ENCODE data around the gene DNAH6.

The DNAH6 gene

GRCh38 chr2:84653302-84653701 is 137.0 kb downstream of the DNAH6 start:
- H3K36me3 ChIP-seq (ENCODE audit: low read depth) = no peaks in the 10 kb centered on the region
- H3K9me3 ChIP-seq (ENCODE audit: severe bottlenecking) = no peaks in the 10 kb centered on the region
- H3K4me3 ChIP-seq (ENCODE audit: severe bottlenecking) = no peak overlapping the region
- no peak for DNase-seq (ENCODE audit: low spot score)
- no peak for TF ChIP-seq CTCF (IDR thresholded peaks at IDR 0.05; ENCODE audit: poor library complexity, severe bottlenecking)
- H3K27me3 ChIP-seq (ENCODE audit: insufficient read depth, poor library complexity, severe bottlenecking) = peaks cover 17% of the 10 kb centered on the region
- H3K27ac ChIP-seq (ENCODE audit: poor library complexity, severe bottlenecking) = no peak overlapping the region
- H3K4me1 ChIP-seq (ENCODE audit: insufficient read depth, poor library complexity, severe bottlenecking) = no peaks in the 10 kb centered on the region
- no peak for ATAC-seq (ENCODE audit: low read depth)

GRCh38 chr2:84654414-84654813 is 138.1 kb downstream of the DNAH6 start:
- H3K4me3 ChIP-seq (ENCODE audit: severe bottlenecking) = no peak overlapping the region
- ATAC-seq (ENCODE audit: low read depth) = no peak
- no peaks in the 10 kb centered on the region for H3K4me1 ChIP-seq (ENCODE audit: insufficient read depth, poor library complexity, severe bottlenecking)
- H3K36me3 ChIP-seq (ENCODE audit: low read depth) = no peaks in the 10 kb centered on the region
- H3K27ac ChIP-seq (ENCODE audit: poor library complexity, severe bottlenecking) = no peak overlapping the region
- H3K27me3 ChIP-seq (ENCODE audit: insufficient read depth, poor library complexity, severe bottlenecking) = peaks cover 17% of the 10 kb centered on the region
- no peak for DNase-seq (ENCODE audit: low spot score)
- TF ChIP-seq CTCF (IDR thresholded peaks at IDR 0.05; ENCODE audit: poor library complexity, severe bottlenecking) = no peak
- no peaks in the 10 kb centered on the region for H3K9me3 ChIP-seq (ENCODE audit: severe bottlenecking)

DNA sequence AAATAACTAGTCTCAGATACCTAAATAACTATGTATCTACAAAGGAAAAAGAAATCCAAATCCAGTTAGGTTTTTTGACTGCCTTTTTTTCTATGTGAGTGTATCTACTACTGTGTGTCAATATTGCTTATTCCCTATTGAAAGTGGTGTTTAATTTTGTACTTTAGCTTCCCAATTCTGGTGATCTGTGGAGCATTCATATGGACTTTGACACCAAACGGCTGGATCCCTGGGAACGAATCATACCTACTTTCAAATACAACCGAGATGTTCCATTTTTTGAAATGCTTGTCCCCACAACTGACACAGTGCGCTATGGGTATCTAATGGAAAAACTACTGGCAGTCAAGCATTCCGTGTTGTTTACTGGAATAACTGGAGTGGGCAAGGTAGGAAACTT is 152.8 kb downstream of the DNAH6 start:
- no peaks in the 10 kb centered on the region for H3K4me1 ChIP-seq (ENCODE audit: insufficient read depth, poor library complexity, severe bottlenecking)
- H3K4me3 ChIP-seq (ENCODE audit: severe bottlenecking) = no peak overlapping the region
- H3K9me3 ChIP-seq (ENCODE audit: severe bottlenecking) = no peaks in the 10 kb centered on the region
- H3K36me3 ChIP-seq (ENCODE audit: low read depth) = no peaks in the 10 kb centered on the region
- H3K27ac ChIP-seq (ENCODE audit: poor library complexity, severe bottlenecking) = no peak overlapping the region
- ATAC-seq (ENCODE audit: low read depth) = no peak
- no peaks in the 10 kb centered on the region for H3K27me3 ChIP-seq (ENCODE audit: insufficient read depth, poor library complexity, severe bottlenecking)
- no peak for TF ChIP-seq CTCF (IDR thresholded peaks at IDR 0.05; ENCODE audit: poor library complexity, severe bottlenecking)
- DNase-seq (ENCODE audit: low spot score) = no peak

- no peaks in the 10 kb centered on the region for H3K36me3 ChIP-seq (ENCODE audit: low read depth)
- DNase-seq (ENCODE audit: low spot score) = no peak
- ATAC-seq (ENCODE audit: low read depth) = no peak
- no peak overlapping the region for H3K4me3 ChIP-seq (ENCODE audit: severe bottlenecking)
- no peaks in the 10 kb centered on the region for H3K27me3 ChIP-seq (ENCODE audit: insufficient read depth, poor library complexity, severe bottlenecking)
- TF ChIP-seq CTCF (IDR thresholded peaks at IDR 0.05; ENCODE audit: poor library complexity, severe bottlenecking) = no peak
- H3K9me3 ChIP-seq (ENCODE audit: severe bottlenecking) = no peaks in the 10 kb centered on the region
- no peaks in the 10 kb centered on the region for H3K4me1 ChIP-seq (ENCODE audit: insufficient read depth, poor library complexity, severe bottlenecking)
- no peak overlapping the region for H3K27ac ChIP-seq (ENCODE audit: poor library complexity, severe bottlenecking)
These were observed 157.8 kb downstream of the DNAH6 start for GRCh38 chr2:84674099-84674498.

- no peak for TF ChIP-seq CTCF (IDR thresholded peaks at IDR 0.05; ENCODE audit: poor library complexity, severe bottlenecking)
- ATAC-seq (ENCODE audit: low read depth) = no peak
- H3K9me3 ChIP-seq (ENCODE audit: severe bottlenecking) = no peaks in the 10 kb centered on the region
These were observed 158.3 kb downstream of the DNAH6 start for GRCh38 chr2:84674586-84674985.

More at GRCh38 chr2:84674586-84674985, 158.3 kb downstream of the DNAH6 start:
- no peak for DNase-seq (ENCODE audit: low spot score)
- Histone ChIP-seq H3K4me3 (ENCODE audit: severe bottlenecking) (no peak overlapping the region), H3K4me1 (ENCODE audit: insufficient read depth, poor library complexity, severe bottlenecking) (no peaks in the 10 kb centered on the region), H3K36me3 (ENCODE audit: low read depth) (no peaks in the 10 kb centered on the region), H3K27ac (ENCODE audit: poor library complexity, severe bottlenecking) (no peak overlapping the region), H3K27me3 (ENCODE audit: insufficient read depth, poor library complexity, severe bottlenecking) (no peaks in the 10 kb centered on the region)
